Activated CD4-positive, alpha-beta memory T cell treated with anti-CD3 and anti-CD28 coated beads, Interleukin-2, amount 10 ng/mL, durations not matched to agents 7 days and 5 days (primary cell): ENCODE results near the gene ADM. TPM values are rescaled to one million over a fixed set of nuclear protein-coding genes. Genes with fewer than 3 reads are reported as not detected.

Experiments
- CTCF ChIA-PET: fragments of 350-600 bp; sonication (Branson Sonifier 250); formaldehyde crosslinking; loops from one replicate; lab custom pipeline; 2021; ENCODE audit warnings: antibody characterized with exemption, inconsistent platforms; lab: Charles Lee
- POLR2A ChIA-PET: fragments of 350-600 bp; sonication (Branson Sonifier 250); formaldehyde crosslinking; loops from one replicate; lab custom pipeline; 2021; ENCODE audit warnings: antibody characterized with exemption; lab: Charles Lee
- DNase-seq: peaks from one replicate; pipeline ENCODE4 v3.0.0-alpha.2; 2020
- H3K27ac Mint-ChIP-seq: one replicate; pipeline ENCODE4 v1.8.0; 2021; ENCODE audit warnings: mild to moderate bottlenecking, mixed read lengths
- H3K27me3 Mint-ChIP-seq: one replicate; pipeline ENCODE4 v1.8.0; 2021; ENCODE audit warnings: mixed read lengths
- H3K36me3 Mint-ChIP-seq: one replicate; pipeline ENCODE4 v1.8.0; 2021; ENCODE audit warnings: low read depth, mixed read lengths
- H3K4me1 Mint-ChIP-seq: one replicate; pipeline ENCODE4 v1.8.0; 2021; ENCODE audit warnings: mixed read lengths
- H3K4me3 Mint-ChIP-seq: one replicate; pipeline ENCODE4 v1.8.0; 2021; ENCODE audit warnings: mild to moderate bottlenecking, mixed read lengths
- H3K9me3 Mint-ChIP-seq: one replicate; pipeline ENCODE4 v1.8.0; 2021; ENCODE audit warnings: mixed read lengths
- total RNA-seq, 2 experiments: library from RNA; stranded (reverse); gene quantifications; one replicate each; pipeline ENCODE4 v1.2.3, GENCODE V29; 2021

ADM gene
- total RNA-seq, 2 experiments from 2014 or later, result 12.8 to 14.8 TPM

- Mint-ChIP-seq H3K36me3 (no peaks in the 10 kb centered on the region), H3K27me3 (peaks cover 2% of the 10 kb centered on the region), H3K9me3 (no peaks in the 10 kb centered on the region), H3K4me3 (no peak overlapping the region), H3K27ac (no peak overlapping the region), H3K4me1 (peaks cover 8% of the 10 kb centered on the region)
- ChIA-PET CTCF (no interaction called here), POLR2A (no interaction called here)
- no peak for DNase-seq
Observed at GRCh38 chr11:10282117-10282516, 22.8 kb upstream of the ADM start.

GRCh38 chr11:10283991-10284390, 20.9 kb upstream of the ADM start:
- Mint-ChIP-seq H3K9me3 (no peaks in the 10 kb centered on the region), H3K27ac (no peak overlapping the region), H3K4me3 (no peak overlapping the region), H3K4me1 (peaks cover 8% of the 10 kb centered on the region), H3K27me3 (peaks cover 2% of the 10 kb centered on the region), H3K36me3 (no peaks in the 10 kb centered on the region)
- no peak for DNase-seq
- ChIA-PET POLR2A (no interaction called here), CTCF (interaction anchor here (0.6 kb wide), 1 partner anchor 427 kb away, joined by 3 read pairs; no protein-coding TSS in a partner anchor)

GRCh38 chr11:10285148-10285802, 19.6 kb upstream of the ADM start:
- H3K27ac Mint-ChIP-seq, result no peak overlapping the region
- ChIA-PET CTCF (interaction anchor here (0.7 to 1.4 kb wide), 3 partner anchors 25 to 222 kb away, joined by 3 read pairs; no protein-coding TSS in a partner anchor), POLR2A (no interaction called here)
- H3K36me3 Mint-ChIP-seq, result no peaks in the 10 kb centered on the region
- H3K9me3 Mint-ChIP-seq, result no peaks in the 10 kb centered on the region
- DNase-seq, result no peak
- no peak overlapping the region for H3K4me3 Mint-ChIP-seq
- H3K4me1 Mint-ChIP-seq, result peaks cover 8% of the 10 kb centered on the region
- peaks cover 5% of the 10 kb centered on the region for H3K27me3 Mint-ChIP-seq

- CTCF ChIA-PET, result no interaction called here
- peaks cover 13% of the 10 kb centered on the region for H3K4me1 Mint-ChIP-seq
- peaks cover 16% of the 10 kb centered on the region for H3K27me3 Mint-ChIP-seq
- POLR2A ChIA-PET, result no interaction called here
- H3K4me3 Mint-ChIP-seq, result no peak overlapping the region
- H3K27ac Mint-ChIP-seq, result no peak overlapping the region
- no peaks in the 10 kb centered on the region for H3K36me3 Mint-ChIP-seq
- H3K9me3 Mint-ChIP-seq, result no peaks in the 10 kb centered on the region
- no peak for DNase-seq
Observed at GRCh38 chr11:10287140-10287539, 17.7 kb upstream of the ADM start.

- Mint-ChIP-seq H3K27me3 (peaks cover 22% of the 10 kb centered on the region), H3K4me1 (peaks cover 17% of the 10 kb centered on the region), H3K4me3 (no peak overlapping the region), H3K36me3 (no peaks in the 10 kb centered on the region), H3K9me3 (no peaks in the 10 kb centered on the region), H3K27ac (no peak overlapping the region)
- CTCF ChIA-PET, result interaction anchor here (0.6 to 1.0 kb wide), 3 partner anchors 11 to 79 kb away, joined by 3 to 4 read pairs (median 3); no protein-coding TSS in a partner anchor
- DNase-seq, result no peak
- POLR2A ChIA-PET, result no interaction called here
Observed at GRCh38 chr11:10287766-10288715, 16.8 kb upstream of the ADM start.

GRCh38 chr11:10288881-10289764, 15.8 kb upstream of the ADM start:
- H3K27me3 Mint-ChIP-seq, result peaks cover 24% of the 10 kb centered on the region
- ChIA-PET POLR2A (no interaction called here), CTCF (no interaction called here)
- no peaks in the 10 kb centered on the region for H3K9me3 Mint-ChIP-seq
- H3K36me3 Mint-ChIP-seq, result no peaks in the 10 kb centered on the region
- H3K4me3 Mint-ChIP-seq, result no peak overlapping the region
- H3K27ac Mint-ChIP-seq, result no peak overlapping the region
- H3K4me1 Mint-ChIP-seq, result peaks cover 18% of the 10 kb centered on the region
- DNase-seq, result no peak

DNA sequence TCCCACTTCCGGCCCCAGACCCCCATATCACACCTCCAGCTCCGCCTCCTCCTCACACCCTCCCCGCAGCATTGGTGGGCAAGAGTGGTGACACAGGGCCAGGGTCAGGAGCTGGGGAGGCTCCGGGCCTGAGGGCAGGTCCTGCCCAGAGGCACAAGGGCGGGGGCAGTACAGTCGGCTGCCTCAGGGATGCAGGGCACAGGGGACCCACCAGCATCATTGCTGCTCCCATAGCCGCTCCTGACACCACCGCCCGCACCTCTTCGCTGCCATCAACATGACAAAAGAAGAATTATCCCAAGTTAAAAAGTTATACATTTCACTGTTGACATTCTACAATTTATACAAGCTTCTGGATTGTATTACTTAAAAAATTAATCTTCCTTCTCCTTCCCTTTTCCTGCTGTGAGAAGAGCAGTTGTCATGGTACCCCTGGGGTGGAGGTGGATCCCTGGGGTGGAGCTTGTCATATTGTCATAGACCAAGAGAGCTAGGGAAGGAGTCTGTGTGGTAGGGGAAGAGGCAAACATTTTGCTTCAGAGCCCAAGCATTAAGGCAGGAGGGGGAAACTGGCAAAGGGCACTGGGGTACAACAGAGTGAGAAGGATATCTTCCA, 15.0 kb upstream of the ADM start:
- POLR2A ChIA-PET, result interaction anchor here (0.6 kb wide), 1 partner anchor 15 kb away, joined by 3 read pairs; the partner anchor contains the start of gene ADM
- H3K36me3 Mint-ChIP-seq, result no peaks in the 10 kb centered on the region
- no peaks in the 10 kb centered on the region for H3K9me3 Mint-ChIP-seq
- no peak for DNase-seq
- H3K27ac Mint-ChIP-seq, result no peak overlapping the region
- peaks cover 21% of the 10 kb centered on the region for H3K4me1 Mint-ChIP-seq
- CTCF ChIA-PET, result no interaction called here
- no peak overlapping the region for H3K4me3 Mint-ChIP-seq
- H3K27me3 Mint-ChIP-seq, result peaks cover 26% of the 10 kb centered on the region

- CTCF ChIA-PET, result interaction anchor here (0.8 kb wide), 1 partner anchor 11 kb away, joined by 3 read pairs; no protein-coding TSS in a partner anchor
Observed at GRCh38 chr11:10291801-10292638, 12.9 kb upstream of the ADM start.

DNA sequence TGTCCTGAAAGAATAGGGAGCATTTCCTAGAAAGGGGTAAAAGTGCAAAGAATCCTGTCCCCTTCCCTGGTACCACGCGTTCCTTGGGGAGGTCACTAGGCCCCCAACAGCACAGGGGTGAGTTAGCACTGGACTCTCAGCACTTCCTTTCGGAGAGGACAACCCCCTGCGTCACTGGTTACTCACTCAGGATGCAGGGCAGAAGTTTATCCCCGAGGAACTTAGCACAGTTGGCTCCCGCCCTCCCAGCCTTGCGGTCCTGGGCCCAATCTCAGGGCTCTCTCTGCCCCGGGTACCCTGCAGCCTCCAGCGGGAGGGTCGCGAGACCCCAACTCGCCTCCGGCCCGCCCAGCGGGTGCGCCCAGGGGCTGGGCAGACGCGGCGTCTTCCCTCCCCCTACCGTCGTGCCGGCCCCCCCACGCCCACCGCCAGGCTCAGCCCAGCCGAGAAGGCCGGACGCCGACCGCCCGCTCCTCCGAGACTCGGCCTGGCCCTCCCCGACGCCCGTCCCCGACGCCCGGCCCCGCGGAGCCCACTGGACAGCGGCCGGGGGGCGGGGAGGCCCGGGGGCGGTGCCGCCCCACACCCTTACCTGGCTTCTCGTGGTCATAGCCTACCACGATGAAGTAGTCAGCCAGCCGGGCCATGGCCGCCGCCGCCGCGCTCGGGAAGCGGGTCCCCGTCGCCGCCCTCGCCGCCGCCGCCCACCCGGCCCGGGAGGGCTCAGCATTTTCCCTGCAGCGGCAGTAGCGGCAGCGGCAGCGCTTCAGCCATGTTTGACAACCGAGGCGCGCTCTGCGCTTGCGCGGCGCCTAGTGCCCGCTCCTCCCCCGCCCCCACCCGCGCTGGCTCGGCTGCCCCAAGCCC, 11.2 kb upstream of the ADM start, which contains the start of gene SBF2:
SBF2 (minus strand) TSS at position 797 of the 867 bp plus-strand sequence; CDS start at position 647, 150 bp downstream.
- peak within 1 kb of the TSS; percentile 67 for H3K4me3 Mint-ChIP-seq
- peak; percentile 78 for DNase-seq
- POLR2A ChIA-PET, result interaction anchor here (2.9 kb wide), 1 partner anchor 11 kb away, joined by 9 read pairs; the partner anchor contains the start of gene ADM
- peaks cover 34% of the 10 kb centered on the region for H3K4me1 Mint-ChIP-seq
- no peaks in the 10 kb centered on the region for H3K36me3 Mint-ChIP-seq
- H3K27me3 Mint-ChIP-seq, result peaks cover 57% of the 10 kb centered on the region
- no peaks in the 10 kb centered on the region for H3K9me3 Mint-ChIP-seq
- H3K27ac Mint-ChIP-seq, result no peak within 1 kb of the TSS
- CTCF ChIA-PET, result interaction anchor here (0.8 kb wide), 1 partner anchor 14 kb away, joined by 3 read pairs; no protein-coding TSS in a partner anchor

More at GRCh38 chr11:10291801-10292638, 12.9 kb upstream of the ADM start:
- Mint-ChIP-seq H3K27ac (no peak overlapping the region), H3K36me3 (no peaks in the 10 kb centered on the region), H3K9me3 (no peaks in the 10 kb centered on the region), H3K4me3 (no peak overlapping the region), H3K27me3 (peaks cover 46% of the 10 kb centered on the region), H3K4me1 (peaks cover 24% of the 10 kb centered on the region)
- POLR2A ChIA-PET, result no interaction called here
- no peak for DNase-seq

GRCh38 chr11:10294290-10294953, 10.5 kb upstream of the ADM start:
- Mint-ChIP-seq H3K36me3 (no peaks in the 10 kb centered on the region), H3K4me3 (peak overlapping the region; percentile 67), H3K27me3 (peaks cover 61% of the 10 kb centered on the region), H3K27ac (no peak overlapping the region), H3K9me3 (no peaks in the 10 kb centered on the region), H3K4me1 (peaks cover 37% of the 10 kb centered on the region)
- POLR2A ChIA-PET, result interaction anchor here (2.9 kb wide), 1 partner anchor 10 kb away, joined by 9 read pairs; the partner anchor contains the start of gene ADM
- CTCF ChIA-PET, result no interaction called here
- DNase-seq, result no peak
